ENCODE data around the gene MSI2. TPM values are rescaled to one million over a fixed set of nuclear protein-coding genes. Genes with fewer than 3 reads are reported as not detected.

The MSI2 gene
- total RNA-seq, 4 donors from 2014 or later = 15.9 to 22.9 (median 17.0) TPM

DNA sequence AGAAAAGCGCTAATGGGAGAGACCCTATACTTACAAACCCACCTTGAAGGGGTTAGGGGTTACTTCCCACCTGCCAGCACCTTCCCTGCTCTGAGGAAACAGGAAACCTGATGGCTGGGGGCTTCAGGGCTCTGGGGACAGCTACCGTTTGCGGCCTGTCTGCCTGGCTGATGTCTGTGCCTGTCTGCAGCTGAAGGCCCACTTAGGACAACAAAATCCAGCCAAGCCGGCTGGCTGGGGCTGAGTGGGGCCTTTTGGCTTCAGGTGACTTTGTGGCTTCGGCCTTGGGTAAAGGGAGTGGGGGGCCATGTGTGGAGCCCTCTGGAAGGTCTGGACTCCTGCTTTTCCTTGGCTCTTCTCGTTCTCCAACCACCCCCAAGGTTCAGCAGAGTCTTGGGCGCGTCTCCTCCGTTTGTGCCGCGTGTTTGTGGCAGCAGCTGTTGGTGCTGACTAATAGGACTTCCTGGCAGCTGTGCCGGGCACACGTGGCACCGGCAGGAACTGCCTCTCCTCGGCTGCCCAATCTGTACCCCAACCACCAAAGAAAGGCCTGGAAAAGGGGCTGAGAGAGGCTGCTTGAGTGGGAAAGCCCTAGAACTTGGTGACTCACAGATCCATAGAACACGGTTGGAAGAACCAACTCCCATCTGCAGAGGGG lies 186.7 kb downstream of the MSI2 start:
- Histone ChIP-seq H3K4me3 (no peak overlapping the region), H3K9me3 (no peaks in the 10 kb centered on the region), H3K4me1 (peaks cover 14 to 38% (median 27%) of the 10 kb centered on the region in 3 donors), H3K27me3 (peaks cover 0 to 7% (median 0%) of the 10 kb centered on the region in 4 donors), H3K36me3 (no peaks in the 10 kb centered on the region), H3K27ac (peak overlapping the region in 2 of 4 donors; percentile 27 to 28)
- whole genome bisulfite sequencing, 2 donors = 54% methylated on average over 4 of the region's 16 CpGs; no CpG with 5 or more reads in 1 of the 2 donors
- TF ChIP-seq CTCF (IDR thresholded peaks at IDR 0.05) (no peak), POLR2A (IDR thresholded peaks at IDR 0.05) (peak in 1 of 4 donors; percentile 34)
- intact Hi-C loops (cut with DNase I) = no loop called here
- no peak for DNase-seq

GRCh38 chr17:57443781-57444180 lies 187.5 kb downstream of the MSI2 start:
- intact Hi-C loops (cut with DNase I) = no loop called here
- no peak for DNase-seq
- Histone ChIP-seq H3K27ac (peak overlapping the region in 1 of 4 donors; percentile 1), H3K9me3 (no peaks in the 10 kb centered on the region), H3K4me1 (peaks cover 14 to 38% (median 27%) of the 10 kb centered on the region in 3 donors), H3K36me3 (no peaks in the 10 kb centered on the region), H3K27me3 (peaks cover 0 to 7% (median 0%) of the 10 kb centered on the region in 4 donors), H3K4me3 (no peak overlapping the region)
- WGBS, 2 donors = 65 to 100% methylated on average over 1 to 3 of the region's 5 CpGs
- TF ChIP-seq POLR2A (IDR thresholded peaks at IDR 0.05) = no peak
- no peak for TF ChIP-seq CTCF (IDR thresholded peaks at IDR 0.05)

DNA sequence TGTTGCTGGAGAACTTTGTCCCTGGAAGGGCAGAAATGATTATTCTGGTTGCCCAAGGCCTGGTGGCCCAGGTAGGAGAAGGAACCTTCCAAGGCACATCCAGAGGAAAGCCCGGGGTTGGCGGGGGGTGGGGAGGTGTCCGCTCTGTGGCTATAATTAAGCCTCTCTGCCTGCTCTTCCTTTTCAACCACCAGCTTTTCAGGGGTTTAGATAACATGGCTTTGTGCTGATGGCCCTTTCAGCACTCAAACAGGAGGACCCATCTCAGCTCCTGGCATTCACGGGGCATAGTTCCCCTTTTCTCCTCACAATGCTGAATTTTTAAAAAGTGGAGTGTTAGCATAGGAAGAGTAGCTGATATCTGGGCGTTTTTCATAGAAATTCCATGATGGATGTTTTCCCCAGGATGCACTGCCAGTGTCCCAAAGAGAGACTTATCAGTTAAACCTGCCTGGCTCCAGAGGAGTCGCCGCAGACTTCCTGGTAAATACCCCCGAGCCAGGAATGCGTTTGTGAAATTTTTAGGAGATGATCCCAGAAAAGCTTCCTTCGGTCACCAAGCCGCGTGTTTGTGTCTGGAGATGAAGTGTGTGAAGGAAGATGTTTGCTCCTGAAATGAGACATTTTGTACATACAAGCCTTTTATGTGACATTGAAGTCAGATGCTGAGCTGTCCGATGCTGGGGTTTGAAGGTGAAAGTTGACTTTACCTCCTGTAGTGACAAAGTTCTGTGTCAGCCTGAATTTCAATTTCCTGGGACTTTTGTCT lies 188.5 kb downstream of the MSI2 start:
- no peak for DNase-seq
- Histone ChIP-seq H3K36me3 (no peaks in the 10 kb centered on the region), H3K4me3 (no peak overlapping the region), H3K27ac (no peak overlapping the region), H3K9me3 (no peaks in the 10 kb centered on the region), H3K4me1 (peaks cover 14 to 35% (median 27%) of the 10 kb centered on the region in 3 donors), H3K27me3 (peaks cover 0 to 7% (median 0%) of the 10 kb centered on the region in 4 donors)
- WGBS, 2 donors = 80 to 81% methylated on average over 11 to 13 of the region's 13 CpGs
- TF ChIP-seq POLR2A (IDR thresholded peaks at IDR 0.05) (no peak), CTCF (IDR thresholded peaks at IDR 0.05) (no peak)
- intact Hi-C loops (cut with DNase I) = no loop called here

- WGBS, 2 donors = 75 to 77% methylated on average over 17 of the region's 17 CpGs
- Histone ChIP-seq H3K27me3 (peaks cover 0 to 7% (median 0%) of the 10 kb centered on the region in 4 donors), H3K36me3 (no peaks in the 10 kb centered on the region), H3K4me3 (no peak overlapping the region), H3K9me3 (no peaks in the 10 kb centered on the region), H3K4me1 (peaks cover 10 to 25% (median 17%) of the 10 kb centered on the region in 3 donors), H3K27ac (no peak overlapping the region)
- intact Hi-C loops (cut with DNase I) = no loop called here
- no peak for DNase-seq
- no peak for TF ChIP-seq CTCF (IDR thresholded peaks at IDR 0.05)
- TF ChIP-seq POLR2A (IDR thresholded peaks at IDR 0.05) = no peak
Measured at GRCh38 chr17:57445772-57446472, 189.6 kb downstream of the MSI2 start.
